Measurements from ENCODE around the gene ZNF778.
"Not testable (repeated sequence)": the region's sequence is repeated elsewhere in the genome, so short reads cannot be mapped to it uniquely, and the experiment has no call there.

The ZNF778 gene

GRCh38 chr16:89190150-89190958 is 27.1 kb upstream of the ZNF778 start:
- H3K4me3 ChIP-seq (ENCODE audit: low read length in 2 of 2) = no peak overlapping the region
- peaks cover 4 to 7% of the 10 kb centered on the region in 2 donors for H3K27me3 ChIP-seq (ENCODE audit: control insufficient read depth in 1 of 2, insufficient read depth in 2 of 2, low read length in 2 of 2)
- no peaks in the 10 kb centered on the region for H3K9me3 ChIP-seq (ENCODE audit: control insufficient read depth in 2 of 2, low read length in 2 of 2)
- H3K9ac ChIP-seq (ENCODE audit: low read length in 2 of 2) = no peak overlapping the region
- no peak overlapping the region for H3K27ac ChIP-seq (ENCODE audit: low read length)
- no peaks in the 10 kb centered on the region for H3K36me3 ChIP-seq (ENCODE audit: control insufficient read depth in 2 of 2, insufficient read depth in 2 of 2, low read length in 2 of 2)
- H3K4me1 ChIP-seq (ENCODE audit: control insufficient read depth, insufficient read depth, low read length) = peaks cover 8% of the 10 kb centered on the region

GRCh38 chr16:89191033-89191900 is 26.2 kb upstream of the ZNF778 start:
- H3K9me3 ChIP-seq (ENCODE audit: control insufficient read depth in 2 of 2, low read length in 2 of 2) = no peaks in the 10 kb centered on the region
- no peak overlapping the region for H3K27ac ChIP-seq (ENCODE audit: low read length)
- H3K4me3 ChIP-seq (ENCODE audit: low read length in 2 of 2) = no peak overlapping the region
- H3K4me1 ChIP-seq (ENCODE audit: control insufficient read depth, insufficient read depth, low read length) = peaks cover 8% of the 10 kb centered on the region
- H3K36me3 ChIP-seq (ENCODE audit: control insufficient read depth in 2 of 2, insufficient read depth in 2 of 2, low read length in 2 of 2) = no peaks in the 10 kb centered on the region
- peaks cover 4 to 7% of the 10 kb centered on the region in 2 donors for H3K27me3 ChIP-seq (ENCODE audit: control insufficient read depth in 1 of 2, insufficient read depth in 2 of 2, low read length in 2 of 2)
- no peak overlapping the region for H3K9ac ChIP-seq (ENCODE audit: low read length in 2 of 2)

- Histone ChIP-seq H3K27ac (ENCODE audit: low read length) (no peak overlapping the region), H3K36me3 (ENCODE audit: control insufficient read depth in 2 of 2, insufficient read depth in 2 of 2, low read length in 2 of 2) (no peaks in the 10 kb centered on the region), H3K27me3 (ENCODE audit: control insufficient read depth in 1 of 2, insufficient read depth in 2 of 2, low read length in 2 of 2) (peaks cover 4 to 7% of the 10 kb centered on the region in 2 donors), H3K9me3 (ENCODE audit: control insufficient read depth in 2 of 2, low read length in 2 of 2) (no peaks in the 10 kb centered on the region), H3K4me1 (ENCODE audit: control insufficient read depth, insufficient read depth, low read length) (peaks cover 8% of the 10 kb centered on the region), H3K9ac (ENCODE audit: low read length in 2 of 2) (no peak overlapping the region), H3K4me3 (ENCODE audit: low read length in 2 of 2) (peak overlapping the region in 1 of 2 donors; percentile 71)
These were observed 25.7 kb upstream of the ZNF778 start for GRCh38 chr16:89191901-89192185.

GRCh38 chr16:89192186-89192955 is 25.1 kb upstream of the ZNF778 start:
- H3K9ac ChIP-seq (ENCODE audit: low read length in 2 of 2); H3K36me3 ChIP-seq (ENCODE audit: control insufficient read depth in 2 of 2, insufficient read depth in 2 of 2, low read length in 2 of 2); H3K9me3 ChIP-seq (ENCODE audit: control insufficient read depth in 2 of 2, low read length in 2 of 2); H3K27me3 ChIP-seq (ENCODE audit: control insufficient read depth in 1 of 2, insufficient read depth in 2 of 2, low read length in 2 of 2); H3K27ac ChIP-seq (ENCODE audit: low read length); H3K4me1 ChIP-seq (ENCODE audit: control insufficient read depth, insufficient read depth, low read length): not testable (repeated sequence)
- H3K4me3 ChIP-seq (ENCODE audit: low read length in 2 of 2) = peak overlapping the region; percentile 57 to 71

- Histone ChIP-seq H3K27me3 (ENCODE audit: control insufficient read depth in 1 of 2, insufficient read depth in 2 of 2, low read length in 2 of 2) (peaks cover 6 to 7% of the 10 kb centered on the region in 2 donors), H3K36me3 (ENCODE audit: control insufficient read depth in 2 of 2, insufficient read depth in 2 of 2, low read length in 2 of 2) (no peaks in the 10 kb centered on the region), H3K27ac (ENCODE audit: low read length) (no peak overlapping the region), H3K9me3 (ENCODE audit: control insufficient read depth in 2 of 2, low read length in 2 of 2) (no peaks in the 10 kb centered on the region), H3K4me3 (ENCODE audit: low read length in 2 of 2) (no peak overlapping the region), H3K9ac (ENCODE audit: low read length in 2 of 2) (no peak overlapping the region), H3K4me1 (ENCODE audit: control insufficient read depth, insufficient read depth, low read length) (peaks cover 8% of the 10 kb centered on the region)
These were observed 24.4 kb upstream of the ZNF778 start for GRCh38 chr16:89192956-89193575.

GRCh38 chr16:89193576-89194293 is 23.8 kb upstream of the ZNF778 start:
- H3K27me3 ChIP-seq (ENCODE audit: control insufficient read depth in 1 of 2, insufficient read depth in 2 of 2, low read length in 2 of 2) = peaks cover 7% of the 10 kb centered on the region in 2 donors
- no peak overlapping the region for H3K27ac ChIP-seq (ENCODE audit: low read length)
- H3K9me3 ChIP-seq (ENCODE audit: control insufficient read depth in 2 of 2, low read length in 2 of 2) = no peaks in the 10 kb centered on the region
- no peak overlapping the region for H3K4me3 ChIP-seq (ENCODE audit: low read length in 2 of 2)
- H3K36me3 ChIP-seq (ENCODE audit: control insufficient read depth in 2 of 2, insufficient read depth in 2 of 2, low read length in 2 of 2) = no peaks in the 10 kb centered on the region
- H3K4me1 ChIP-seq (ENCODE audit: control insufficient read depth, insufficient read depth, low read length) = peaks cover 8% of the 10 kb centered on the region
- H3K9ac ChIP-seq (ENCODE audit: low read length in 2 of 2) = no peak overlapping the region

GRCh38 chr16:89194340-89195311 is 22.9 kb upstream of the ZNF778 start:
- Histone ChIP-seq H3K4me3 (ENCODE audit: low read length in 2 of 2) (no peak overlapping the region), H3K4me1 (ENCODE audit: control insufficient read depth, insufficient read depth, low read length) (peaks cover 8% of the 10 kb centered on the region), H3K27me3 (ENCODE audit: control insufficient read depth in 1 of 2, insufficient read depth in 2 of 2, low read length in 2 of 2) (peaks cover 13 to 14% of the 10 kb centered on the region in 2 donors), H3K36me3 (ENCODE audit: control insufficient read depth in 2 of 2, insufficient read depth in 2 of 2, low read length in 2 of 2) (no peaks in the 10 kb centered on the region), H3K9ac (ENCODE audit: low read length in 2 of 2) (no peak overlapping the region), H3K9me3 (ENCODE audit: control insufficient read depth in 2 of 2, low read length in 2 of 2) (no peaks in the 10 kb centered on the region), H3K27ac (ENCODE audit: low read length) (no peak overlapping the region)

GRCh38 chr16:89195521-89196171 is 21.9 kb upstream of the ZNF778 start:
- H3K4me3 ChIP-seq (ENCODE audit: low read length in 2 of 2) = no peak overlapping the region
- no peak overlapping the region for H3K27ac ChIP-seq (ENCODE audit: low read length)
- H3K9me3 ChIP-seq (ENCODE audit: control insufficient read depth in 2 of 2, low read length in 2 of 2) = no peaks in the 10 kb centered on the region
- H3K4me1 ChIP-seq (ENCODE audit: control insufficient read depth, insufficient read depth, low read length) = peaks cover 9% of the 10 kb centered on the region
- H3K9ac ChIP-seq (ENCODE audit: low read length in 2 of 2) = no peak overlapping the region
- no peaks in the 10 kb centered on the region for H3K36me3 ChIP-seq (ENCODE audit: control insufficient read depth in 2 of 2, insufficient read depth in 2 of 2, low read length in 2 of 2)
- H3K27me3 ChIP-seq (ENCODE audit: control insufficient read depth in 1 of 2, insufficient read depth in 2 of 2, low read length in 2 of 2) = peaks cover 23 to 24% of the 10 kb centered on the region in 2 donors

- Histone ChIP-seq H3K9me3 (ENCODE audit: control insufficient read depth in 2 of 2, low read length in 2 of 2) (no peaks in the 10 kb centered on the region), H3K27ac (ENCODE audit: low read length) (no peak overlapping the region), H3K36me3 (ENCODE audit: control insufficient read depth in 2 of 2, insufficient read depth in 2 of 2, low read length in 2 of 2) (no peaks in the 10 kb centered on the region), H3K27me3 (ENCODE audit: control insufficient read depth in 1 of 2, insufficient read depth in 2 of 2, low read length in 2 of 2) (peaks cover 20 to 25% of the 10 kb centered on the region in 2 donors), H3K4me1 (ENCODE audit: control insufficient read depth, insufficient read depth, low read length) (peaks cover 10% of the 10 kb centered on the region), H3K4me3 (ENCODE audit: low read length in 2 of 2) (no peak overlapping the region), H3K9ac (ENCODE audit: low read length in 2 of 2) (no peak overlapping the region)
These were observed 20.4 kb upstream of the ZNF778 start for GRCh38 chr16:89197033-89197632.
